GM12872 (cell line): ENCODE results near the gene TMEM271.

Source experiments
- CTCF ChIP-seq: IDR thresholded peaks from 3 replicates; pipeline ENCODE4 v1.5.1; 2011; ENCODE audit warnings: low read depth, mild to moderate bottlenecking, low read length, moderate library complexity; ENCODE audit not compliant: insufficient read depth

The TMEM271 gene

DNA sequence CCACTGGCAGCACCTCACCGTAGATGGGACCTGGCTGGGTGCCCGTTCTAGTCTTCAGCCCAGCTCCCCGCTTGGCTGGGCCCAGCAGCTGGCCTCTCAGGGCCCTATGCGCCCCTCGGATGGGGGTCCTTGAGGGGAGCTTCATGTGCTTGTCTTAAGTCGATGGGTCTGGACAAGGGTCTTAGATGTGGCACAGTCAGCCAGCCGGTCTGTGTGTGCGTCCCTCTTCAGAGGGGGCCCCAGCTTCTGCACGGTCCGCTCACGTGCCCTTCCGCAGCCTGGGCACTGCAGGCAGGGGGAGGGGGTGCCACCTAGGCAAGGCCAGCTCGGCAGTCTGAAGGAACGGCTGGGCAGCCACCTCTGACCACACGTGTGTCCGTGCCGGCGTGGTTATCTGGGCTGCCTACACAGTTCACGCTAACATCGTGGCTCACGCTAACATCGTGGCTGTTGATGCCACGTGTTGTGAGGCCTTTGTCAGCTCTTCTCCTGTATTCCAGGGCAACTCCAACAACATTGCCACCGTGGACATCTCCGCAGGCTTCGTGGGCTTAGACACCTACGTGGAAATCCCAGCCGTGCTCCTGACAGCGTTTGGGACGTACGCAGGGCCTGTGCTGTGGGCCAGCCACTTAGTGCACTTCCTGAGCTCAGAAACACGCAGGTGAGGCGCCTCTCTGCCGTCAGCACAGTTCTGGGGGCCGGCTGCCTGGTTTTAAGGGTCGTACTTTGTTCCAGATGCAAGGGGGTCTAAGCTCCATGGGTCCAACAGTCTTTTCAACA, 42.6 kb downstream of the TMEM271 start:
- no peak for TF ChIP-seq CTCF

GRCh38 chr4:532588-533317, 43.3 kb downstream of the TMEM271 start:
- no peak for TF ChIP-seq CTCF

DNA sequence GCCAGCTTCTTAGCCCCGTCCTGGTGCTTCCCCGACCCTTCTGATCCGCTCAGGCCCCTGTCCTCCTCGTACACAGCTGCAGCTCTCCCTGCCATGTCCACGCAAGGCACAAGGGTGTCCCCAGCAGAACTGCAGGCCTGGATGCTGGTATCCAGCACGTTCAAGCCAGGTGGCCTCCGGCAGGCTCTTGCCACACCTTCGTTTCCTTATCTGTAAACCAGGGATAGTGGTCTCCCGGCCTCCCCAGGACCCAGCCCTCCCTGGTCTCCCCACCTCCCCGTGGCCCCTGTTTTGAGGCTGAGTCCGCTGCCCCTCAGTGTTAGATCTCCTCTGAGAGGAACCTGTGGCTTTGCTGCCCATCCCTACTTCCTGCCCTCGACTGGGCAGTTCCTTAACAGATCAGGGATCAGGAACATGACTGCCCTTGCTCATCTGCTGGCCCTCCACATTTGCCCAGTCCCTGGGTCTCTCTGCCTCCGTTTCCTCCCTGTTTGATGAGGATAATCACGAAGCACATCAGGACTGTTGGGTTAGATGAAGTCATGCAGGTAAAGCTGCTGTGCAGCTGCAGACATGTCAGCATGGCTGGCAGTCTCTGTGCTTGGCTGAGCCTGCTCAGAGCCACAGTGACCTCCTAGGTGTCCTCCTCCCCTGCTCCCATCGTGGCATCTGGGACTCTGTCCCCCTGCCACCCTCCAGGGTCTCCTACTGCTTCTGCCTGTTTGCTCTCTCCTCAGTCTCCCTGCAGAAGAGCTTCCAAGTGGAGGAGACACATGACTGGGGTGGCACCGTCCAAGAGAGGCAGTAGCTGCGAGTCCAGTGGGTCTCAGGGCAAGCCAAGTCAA, 44.2 kb downstream of the TMEM271 start:
- no peak for TF ChIP-seq CTCF

GRCh38 chr4:531076-531475, 45.0 kb downstream of the TMEM271 start:
- TF ChIP-seq CTCF = no peak

DNA sequence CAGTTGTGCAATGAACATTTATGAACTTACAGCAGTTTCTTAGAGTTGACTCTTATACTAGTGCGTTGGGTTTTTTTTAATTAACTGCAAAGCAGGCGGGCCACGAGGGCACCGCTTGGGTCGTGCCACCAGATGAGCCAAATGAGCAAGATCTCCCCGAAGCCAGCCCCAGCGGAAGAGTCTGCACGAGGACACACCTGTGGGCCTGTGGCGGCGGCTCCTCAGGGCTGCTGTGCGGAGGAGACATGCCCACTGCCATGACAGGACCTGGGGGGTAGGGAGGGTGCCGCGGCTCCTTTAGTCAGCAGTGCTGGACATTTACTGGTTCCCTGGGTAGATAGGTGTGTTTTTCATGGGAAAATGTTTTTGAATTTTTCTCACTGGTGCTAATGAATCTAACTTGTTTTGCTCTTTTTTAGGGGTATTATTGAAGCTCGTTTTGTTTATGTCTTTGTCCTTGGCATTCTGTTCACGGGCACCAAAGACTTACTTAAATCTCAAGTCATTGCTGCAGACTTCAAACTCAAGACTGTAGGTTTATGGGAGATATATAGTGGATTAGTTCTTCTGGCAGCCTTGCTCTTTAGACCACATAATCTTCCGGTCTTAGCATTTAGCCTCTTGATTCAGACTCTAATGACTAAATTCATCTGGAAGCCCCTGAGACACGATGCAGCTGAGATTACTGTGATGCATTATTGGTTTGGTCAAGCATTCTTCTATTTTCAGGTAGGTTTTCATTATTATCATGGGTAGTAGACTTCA, 45.9 kb downstream of the TMEM271 start:
- TF ChIP-seq CTCF = no peak

DNA sequence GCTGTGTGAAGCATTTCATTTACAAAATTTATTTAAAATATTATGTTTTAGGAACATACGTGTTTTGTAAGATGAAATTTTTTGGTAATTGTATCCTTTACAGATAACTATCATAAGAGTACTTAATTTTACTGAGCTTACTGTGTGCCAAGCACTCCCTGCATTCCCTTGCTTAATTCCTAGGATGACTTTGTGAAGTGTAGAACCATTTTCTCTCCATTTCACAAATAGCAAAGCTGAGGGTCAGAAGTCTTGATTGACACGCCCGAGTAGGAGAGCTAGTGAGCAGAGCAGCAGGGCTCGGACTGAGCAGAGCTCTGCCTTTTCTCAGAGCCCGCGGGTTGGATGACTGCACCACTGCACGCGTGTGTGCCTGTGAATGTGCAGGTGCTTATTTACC, 46.5 kb downstream of the TMEM271 start:
- no peak for TF ChIP-seq CTCF
